GM21360 (cell line): ENCODE results near the gene UBE2K.
"Not testable (repeated sequence)": the region's sequence is repeated elsewhere in the genome, so short reads cannot be mapped to it uniquely, and the experiment has no call there.

ENCODE experiments used
- ATAC-seq: cut with Tn5 transposase; IDR thresholded peaks from one replicate; pipeline ENCODE4 v1.9.1; 2021; ENCODE audit warnings: mild to moderate bottlenecking, moderate library complexity; ENCODE audit not compliant: unreplicated experiment

Gene UBE2K

DNA sequence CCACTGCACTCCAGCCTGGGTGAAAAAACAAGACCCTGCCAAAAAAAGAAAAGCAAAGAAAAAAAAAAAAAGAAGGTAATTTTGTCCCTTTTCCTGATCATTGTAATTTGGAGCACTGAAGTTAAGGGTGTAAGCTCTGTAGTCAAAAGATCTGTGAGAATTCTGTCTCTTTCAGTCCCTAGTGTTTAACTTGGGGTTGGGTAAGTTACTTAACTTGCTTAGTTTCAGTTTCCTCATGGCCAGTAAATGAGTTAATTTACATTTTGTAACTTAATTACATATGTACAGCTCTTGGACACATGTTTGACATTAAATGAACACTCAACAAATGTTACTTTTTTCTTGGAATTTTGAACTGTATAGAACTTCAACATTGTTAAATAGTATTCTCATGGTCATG, 10.9 kb upstream of the UBE2K start:
- ATAC-seq: no peak

DNA sequence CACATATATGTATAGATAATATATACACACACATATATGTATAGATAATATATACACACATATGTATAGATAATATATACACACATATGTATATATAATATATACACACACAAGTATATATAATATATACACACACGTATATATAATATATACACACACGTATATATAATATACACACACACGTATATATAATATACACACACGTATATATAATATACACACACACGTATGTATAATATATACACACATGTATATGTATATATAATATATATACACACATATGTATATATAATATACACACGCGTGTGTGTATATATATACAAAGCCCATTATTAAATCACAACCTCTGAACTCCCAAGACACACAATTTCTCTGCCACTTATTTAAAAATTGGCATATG, 8.0 kb upstream of the UBE2K start:
- ATAC-seq: no peak

DNA sequence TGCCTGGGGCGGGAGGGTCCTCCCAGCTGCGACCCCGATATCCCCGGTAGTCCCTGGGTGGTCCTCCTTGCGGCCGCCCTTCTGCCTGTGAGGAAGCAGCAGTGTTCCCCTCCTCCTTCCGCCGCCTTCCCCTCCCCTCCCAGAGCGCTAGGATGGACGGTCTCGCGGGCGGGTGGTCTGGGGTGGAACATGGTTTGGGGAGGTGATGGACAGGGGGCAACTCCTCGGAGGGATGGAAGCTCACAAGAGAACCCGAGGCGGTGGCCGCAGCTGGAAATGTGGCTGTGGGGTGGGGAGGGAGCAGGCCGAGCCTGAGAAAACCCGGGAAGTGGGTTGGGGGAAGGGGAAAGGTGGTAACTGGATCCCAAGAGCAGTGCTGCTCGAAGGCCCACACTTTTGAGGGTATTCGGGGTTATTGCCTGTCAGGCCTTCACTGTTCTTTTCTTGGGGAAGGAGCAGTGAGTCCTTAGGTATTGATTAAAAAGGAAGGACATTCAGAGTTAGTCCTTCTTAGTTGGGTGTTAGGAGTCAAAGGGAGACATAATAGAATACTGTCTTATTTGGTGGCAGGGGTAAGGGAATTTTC, 581 bp downstream of the UBE2K start:
- peak; percentile 23 for ATAC-seq

DNA sequence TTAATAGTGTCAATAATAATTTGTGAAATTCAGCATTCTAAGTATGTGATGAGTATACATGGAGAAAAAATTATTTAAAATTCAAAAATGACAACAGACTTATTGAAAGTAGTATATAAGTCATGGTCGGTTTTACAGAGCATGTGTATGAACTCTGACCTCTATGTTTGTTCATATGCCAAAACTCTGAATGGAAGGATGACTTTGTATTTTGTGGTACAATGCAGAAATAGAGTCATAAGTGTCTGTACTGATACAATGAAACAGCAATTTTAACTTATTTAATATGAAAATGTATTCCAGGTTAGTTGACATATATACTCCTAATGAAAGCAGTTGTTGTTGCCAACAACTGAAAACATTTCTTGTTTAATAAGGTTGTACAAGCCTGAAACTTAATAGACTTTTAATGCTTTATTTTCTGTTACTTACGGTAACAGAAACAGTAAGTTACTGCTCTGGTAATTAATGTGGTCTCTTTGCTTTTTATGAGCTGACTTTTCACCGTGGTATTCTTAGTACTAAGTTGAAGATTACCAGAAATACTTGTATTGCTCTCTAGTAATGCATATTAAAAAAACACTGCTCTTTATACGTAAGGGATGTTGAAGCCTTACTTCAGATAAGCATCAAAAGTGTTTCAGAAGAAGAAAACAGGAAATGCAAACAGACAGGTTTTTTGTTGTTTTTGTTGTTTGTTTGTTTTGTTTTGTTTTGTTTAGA, 1.9 kb downstream of the UBE2K start:
- ATAC-seq: no peak

DNA sequence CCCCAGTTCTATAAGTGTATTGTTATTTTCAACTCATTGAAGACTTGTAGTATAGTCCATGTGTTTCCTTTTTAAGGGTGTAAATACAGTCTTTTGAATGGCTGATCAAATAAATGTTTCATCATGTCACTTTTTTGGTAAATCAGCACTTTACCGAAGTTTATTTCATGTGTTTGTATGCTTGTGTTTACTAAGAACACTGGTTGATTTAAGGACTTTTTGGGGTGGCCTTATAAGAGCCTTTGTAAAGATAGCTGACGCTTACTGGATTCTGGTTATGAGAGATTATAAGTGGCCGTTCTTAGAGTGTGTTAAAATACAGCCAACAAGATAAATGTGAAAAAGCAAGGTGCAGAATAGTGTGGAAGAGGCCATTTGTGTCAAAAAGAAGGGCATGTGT, 2.6 kb downstream of the UBE2K start:
- no peak for ATAC-seq

DNA sequence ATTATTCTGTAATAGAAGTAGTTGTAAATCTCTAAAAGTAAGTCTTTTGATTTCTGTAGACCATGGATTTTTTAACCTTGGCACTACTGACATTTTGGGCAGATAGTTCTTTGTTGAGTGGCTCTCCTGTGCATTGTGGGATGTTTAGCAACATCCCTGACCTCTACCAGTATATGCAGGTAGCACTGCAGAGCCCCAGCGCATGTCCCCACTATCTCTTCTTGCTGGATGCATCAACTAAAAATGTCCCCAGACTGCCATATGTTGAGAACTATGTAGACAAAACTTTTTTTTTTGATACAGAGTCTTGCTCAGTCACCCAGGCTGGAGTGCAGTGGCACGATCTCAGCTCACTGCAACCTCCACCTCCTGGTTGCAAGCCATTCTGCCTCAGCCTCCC, 4.8 kb downstream of the UBE2K start:
- ATAC-seq: no peak

DNA sequence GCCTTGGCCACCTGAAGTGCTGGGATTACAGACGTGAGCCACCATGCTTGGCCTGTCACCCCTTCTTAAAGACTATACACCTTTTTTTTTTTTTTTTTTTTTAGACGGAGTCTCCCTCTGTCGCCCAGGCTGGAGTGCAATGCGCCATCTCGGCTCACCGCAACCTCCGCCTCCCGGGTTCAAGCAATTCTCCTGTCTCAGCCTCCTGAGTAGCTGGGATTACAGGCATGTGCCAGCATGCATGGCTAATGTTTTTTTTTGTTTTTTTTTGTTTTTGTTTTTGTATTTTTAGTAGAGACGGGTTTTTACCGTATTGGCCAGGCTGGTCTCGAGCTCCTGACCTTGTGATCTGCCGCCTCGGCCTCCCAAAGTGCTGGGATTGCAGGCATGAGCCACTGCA, 6.9 kb downstream of the UBE2K start:
- ATAC-seq: not testable (repeated sequence)

DNA sequence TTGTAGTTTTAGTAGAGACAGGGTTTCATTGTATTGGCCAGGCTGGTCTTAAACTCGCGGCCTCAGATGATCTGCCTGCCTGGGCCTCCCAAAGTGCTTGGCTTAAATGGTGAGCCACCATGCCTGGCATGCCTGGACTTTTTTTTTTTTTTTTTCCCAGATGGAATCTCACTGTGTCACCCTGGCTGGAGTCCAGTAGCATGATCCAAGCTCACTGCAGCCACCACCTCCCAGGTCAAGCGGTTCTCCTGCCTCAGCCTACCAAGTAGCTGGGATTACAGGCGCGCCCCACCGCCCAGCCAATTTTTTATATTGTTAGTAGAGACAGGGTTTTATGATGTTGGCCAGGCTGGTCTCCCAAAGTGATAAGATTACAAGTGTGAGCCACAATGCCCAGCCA, 8.4 kb downstream of the UBE2K start:
- no peak for ATAC-seq

DNA sequence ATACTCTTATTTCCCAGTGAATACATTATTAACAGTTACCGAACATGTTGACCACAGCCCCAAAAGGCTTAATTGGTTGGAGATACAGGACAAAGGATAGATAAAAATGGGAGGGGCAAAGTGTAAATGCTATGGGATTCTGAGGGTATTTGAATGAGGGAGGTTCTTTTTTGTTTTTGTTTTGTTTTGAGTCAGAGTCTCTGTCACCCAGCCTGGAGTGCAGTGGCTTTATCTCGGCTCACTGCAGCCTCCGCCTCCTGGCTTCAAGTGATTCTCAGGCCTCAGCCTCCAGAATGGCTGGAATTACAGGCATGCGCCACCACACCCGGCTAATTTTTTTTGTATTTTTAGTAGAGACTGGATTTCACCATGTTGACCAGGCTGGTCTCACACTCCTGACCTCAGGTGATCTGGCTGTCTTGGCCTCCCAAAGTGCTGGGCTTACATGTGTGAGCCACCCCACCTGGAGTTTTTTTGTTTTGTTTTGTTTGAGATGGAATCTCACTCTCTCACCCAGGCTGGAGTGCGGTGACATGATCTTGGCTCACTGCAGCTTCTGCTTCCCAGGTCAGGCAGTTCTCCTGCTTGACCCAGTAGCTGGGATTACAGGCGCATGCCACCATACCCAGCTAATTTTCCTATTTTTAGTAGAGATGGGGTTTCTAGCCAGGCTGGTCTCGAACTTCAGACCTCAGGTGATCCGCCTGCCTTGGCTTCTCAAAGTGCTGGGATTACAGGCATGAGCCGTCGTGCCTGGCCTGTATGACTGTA, 9.0 kb downstream of the UBE2K start:
- peak; percentile 58 for ATAC-seq

DNA sequence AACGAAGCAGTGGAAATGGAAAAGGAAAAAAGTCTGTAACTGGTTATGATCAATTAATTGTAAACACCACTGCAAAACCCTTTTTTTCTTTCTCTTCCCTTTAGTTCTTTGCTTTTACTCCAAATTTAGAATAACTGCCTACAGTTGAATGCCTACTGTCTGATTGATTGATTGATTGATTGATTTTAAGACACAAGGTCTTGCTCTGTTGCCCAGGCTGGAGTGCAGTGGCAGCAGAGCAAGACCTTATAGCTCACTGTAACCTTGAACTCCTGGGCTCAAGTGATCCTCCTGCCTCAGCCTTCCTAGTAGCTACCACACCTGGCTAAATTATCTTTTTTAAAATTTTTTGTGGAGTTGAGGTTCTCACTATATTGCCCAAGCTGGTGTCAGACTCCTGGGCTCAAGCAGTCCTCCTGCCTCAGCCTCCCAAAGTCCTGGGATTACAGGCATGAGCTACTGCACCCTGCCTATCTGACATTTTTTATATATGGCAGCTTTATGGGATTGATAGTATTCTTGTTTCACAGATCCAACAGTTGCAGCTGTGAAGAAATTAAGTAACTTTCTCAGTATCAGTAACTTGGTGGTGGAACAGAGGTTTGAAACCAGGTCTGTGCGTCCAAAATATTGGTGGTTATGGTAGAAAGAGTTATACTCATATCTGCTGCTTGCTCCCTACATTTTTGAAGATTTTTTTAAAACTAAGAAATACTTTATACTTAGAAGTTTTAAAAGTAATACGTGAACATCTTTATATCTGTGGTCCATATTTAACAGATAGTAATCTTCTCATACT, 12.4 kb downstream of the UBE2K start:
- ATAC-seq: no peak

DNA sequence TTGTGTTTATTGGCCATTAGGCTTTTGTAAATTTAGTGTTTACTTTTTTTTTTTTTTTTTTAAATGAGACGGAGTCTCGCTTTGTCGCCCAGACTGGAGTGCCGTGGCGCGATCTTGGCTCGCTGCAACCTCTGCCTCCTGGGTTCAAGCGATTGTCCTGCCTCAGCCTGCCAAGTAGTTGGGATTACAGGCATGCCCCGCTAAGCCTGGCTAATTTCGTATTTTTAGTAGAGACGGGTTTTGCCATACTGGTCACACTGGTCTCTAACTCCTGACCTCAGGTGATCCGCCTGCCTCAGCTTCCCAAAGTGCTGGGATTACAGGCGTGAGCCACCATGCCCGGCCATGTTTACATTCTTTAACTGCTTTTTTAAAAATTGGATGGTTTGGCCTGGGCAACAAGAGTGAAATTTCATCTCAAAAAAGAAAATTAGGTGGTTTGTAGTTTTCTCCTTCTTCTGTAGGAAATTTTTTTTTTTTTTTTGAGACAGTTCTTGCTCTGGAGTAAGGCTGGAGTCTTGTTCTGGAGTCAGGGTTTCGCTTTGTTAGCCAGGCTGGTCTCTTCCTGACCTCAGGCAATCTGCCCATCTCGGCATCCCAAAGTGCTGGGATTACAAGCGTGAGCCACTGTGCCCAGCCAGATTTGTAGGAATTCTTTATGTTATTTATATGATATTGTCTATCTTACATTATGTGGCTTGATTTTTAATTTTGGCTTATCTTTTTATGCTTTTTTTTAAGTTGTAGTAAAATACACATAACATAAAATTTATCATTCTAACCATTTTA, 15.1 kb downstream of the UBE2K start:
- no peak for ATAC-seq

DNA sequence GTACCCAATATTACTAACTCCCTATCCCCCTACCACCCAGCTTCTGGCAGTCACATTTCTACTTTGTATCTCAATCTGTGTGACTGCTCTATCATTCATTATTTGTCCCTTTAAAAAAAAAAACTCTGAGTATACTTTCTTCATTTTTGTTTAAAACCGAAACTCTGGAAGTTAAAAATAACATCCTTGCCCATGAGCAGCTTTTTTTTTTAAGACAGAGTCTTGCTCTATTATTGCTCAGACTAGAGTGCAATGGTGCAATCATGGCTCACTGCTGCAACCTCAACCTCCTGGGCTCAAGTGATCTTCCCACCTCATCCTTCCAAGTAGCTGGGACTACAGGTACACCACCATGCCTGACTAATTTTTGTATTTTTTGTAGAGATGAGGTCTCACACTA, 15.8 kb downstream of the UBE2K start:
- no peak for ATAC-seq

DNA sequence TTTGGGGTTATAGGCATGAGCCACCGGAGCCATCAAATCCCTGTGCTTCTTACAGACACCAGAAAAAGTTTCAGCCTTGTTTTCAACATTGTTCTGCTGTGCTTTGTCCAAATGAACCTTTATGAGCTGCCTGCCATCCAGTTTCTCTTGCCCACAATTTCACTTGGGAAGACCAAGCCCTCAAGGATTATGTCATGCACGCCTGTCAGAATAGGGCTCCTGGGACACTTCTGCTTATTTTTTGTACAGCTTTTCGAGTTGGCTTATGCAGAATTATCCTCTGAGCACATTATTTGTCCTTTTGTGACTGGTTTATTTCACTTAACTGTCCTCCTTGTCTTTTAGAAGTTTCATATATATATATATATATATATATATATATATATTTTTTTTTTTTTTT, 16.2 kb downstream of the UBE2K start:
- no peak for ATAC-seq

DNA sequence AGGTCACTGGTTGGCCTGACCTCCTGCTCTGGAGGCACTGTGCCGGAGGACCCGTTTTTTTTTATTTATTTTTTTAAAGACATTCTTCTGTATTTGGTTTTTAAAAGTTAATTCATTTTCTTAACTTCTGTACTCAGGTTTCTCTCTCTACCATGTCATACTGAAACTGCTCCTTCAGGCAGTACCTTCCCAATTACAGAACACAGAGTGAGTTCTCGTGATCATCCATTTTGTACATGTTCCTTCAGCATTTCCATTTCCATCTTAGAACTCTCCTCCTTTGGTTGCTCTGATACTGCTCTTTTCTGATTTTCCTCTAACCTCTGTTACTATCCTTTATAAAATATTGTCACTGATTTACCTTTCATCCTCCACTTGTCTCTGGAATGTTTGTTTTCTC, 17.9 kb downstream of the UBE2K start:
- ATAC-seq: no peak

DNA sequence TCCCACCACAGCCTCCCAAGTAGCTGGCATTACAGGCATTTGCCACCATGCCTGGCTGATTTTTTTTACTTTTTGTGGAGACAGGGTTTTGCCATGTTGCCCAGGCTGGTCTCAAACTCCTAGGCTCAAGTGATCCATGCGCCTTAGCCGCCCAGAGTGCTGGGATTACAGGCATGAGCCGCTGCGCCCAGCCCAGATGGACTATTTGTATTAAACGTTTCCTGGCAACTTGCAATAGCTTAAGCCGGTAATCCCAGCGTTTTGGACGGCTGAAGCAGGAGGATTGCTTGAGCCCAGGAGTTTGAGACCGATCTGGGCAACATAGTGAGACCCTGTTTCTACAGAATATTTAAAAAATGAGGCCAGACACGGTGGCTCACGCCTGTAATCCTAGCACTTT, 18.4 kb downstream of the UBE2K start:
- no peak for ATAC-seq

DNA sequence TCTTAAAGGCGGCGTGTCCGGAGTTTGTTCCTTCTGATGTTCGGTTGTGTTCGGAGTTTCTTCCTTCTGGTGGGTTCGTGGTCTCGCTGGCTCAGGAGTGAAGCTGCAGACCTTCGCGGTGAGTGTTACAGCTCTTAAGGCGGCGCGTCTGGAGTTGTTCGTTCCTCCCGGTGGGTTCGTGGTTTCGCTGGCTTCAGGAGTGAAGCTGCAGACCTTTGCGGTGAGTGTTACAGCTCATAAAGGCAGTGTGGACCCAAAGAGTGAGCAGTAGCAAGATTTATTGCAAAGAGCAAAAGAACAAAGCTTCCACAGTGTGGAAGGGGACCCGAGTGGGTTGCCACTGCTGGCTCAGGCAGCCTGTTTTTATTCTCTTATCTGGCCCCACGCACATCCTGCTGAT, 19.8 kb downstream of the UBE2K start:
- not testable (repeated sequence) for ATAC-seq

DNA sequence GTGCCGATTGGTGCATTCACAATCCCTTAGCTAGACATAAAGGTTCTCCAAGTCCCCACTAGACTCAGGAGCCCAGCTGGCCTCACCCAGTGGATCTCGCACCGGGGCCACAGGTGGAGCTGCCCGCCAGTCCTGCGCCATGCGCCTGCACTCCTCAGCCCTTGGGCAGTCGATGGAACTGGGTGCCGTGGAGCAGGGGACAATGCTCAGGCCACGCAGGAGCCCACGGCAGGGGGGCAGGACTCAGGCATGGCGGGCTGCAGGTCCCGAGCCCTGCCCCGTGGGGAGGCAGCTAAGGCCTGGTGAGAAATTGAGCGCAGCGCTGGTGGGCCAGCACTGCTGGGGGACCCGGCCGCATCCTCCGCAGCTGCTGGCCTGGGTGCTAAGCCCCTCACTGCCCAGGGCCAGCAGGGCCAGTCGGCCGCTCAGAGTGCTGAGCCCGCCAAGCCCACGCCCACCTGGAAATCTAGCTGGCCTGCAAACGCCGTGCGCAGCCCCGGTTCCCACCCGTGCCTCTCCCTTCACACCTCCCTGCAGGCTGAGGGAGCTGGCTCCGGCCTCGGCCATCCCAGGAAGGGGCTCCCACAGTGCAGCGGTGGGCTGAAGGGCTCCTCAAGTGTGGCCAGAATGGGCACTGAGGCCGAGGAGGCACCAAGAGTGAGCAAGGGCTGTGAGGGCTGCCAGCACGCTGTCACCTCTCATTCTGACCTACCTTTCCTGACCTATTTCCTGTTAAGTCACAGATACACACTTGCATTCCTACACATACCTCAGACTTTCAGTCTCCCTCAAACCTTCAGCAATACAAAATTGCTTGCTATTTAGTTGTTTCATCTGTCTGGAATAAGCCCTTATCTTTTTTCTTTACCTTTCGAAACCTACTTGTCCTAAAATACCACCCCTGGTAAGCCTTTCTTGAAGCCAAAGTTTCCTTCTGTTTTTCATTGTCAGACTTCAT, 20.7 kb downstream of the UBE2K start:
- no peak for ATAC-seq

DNA sequence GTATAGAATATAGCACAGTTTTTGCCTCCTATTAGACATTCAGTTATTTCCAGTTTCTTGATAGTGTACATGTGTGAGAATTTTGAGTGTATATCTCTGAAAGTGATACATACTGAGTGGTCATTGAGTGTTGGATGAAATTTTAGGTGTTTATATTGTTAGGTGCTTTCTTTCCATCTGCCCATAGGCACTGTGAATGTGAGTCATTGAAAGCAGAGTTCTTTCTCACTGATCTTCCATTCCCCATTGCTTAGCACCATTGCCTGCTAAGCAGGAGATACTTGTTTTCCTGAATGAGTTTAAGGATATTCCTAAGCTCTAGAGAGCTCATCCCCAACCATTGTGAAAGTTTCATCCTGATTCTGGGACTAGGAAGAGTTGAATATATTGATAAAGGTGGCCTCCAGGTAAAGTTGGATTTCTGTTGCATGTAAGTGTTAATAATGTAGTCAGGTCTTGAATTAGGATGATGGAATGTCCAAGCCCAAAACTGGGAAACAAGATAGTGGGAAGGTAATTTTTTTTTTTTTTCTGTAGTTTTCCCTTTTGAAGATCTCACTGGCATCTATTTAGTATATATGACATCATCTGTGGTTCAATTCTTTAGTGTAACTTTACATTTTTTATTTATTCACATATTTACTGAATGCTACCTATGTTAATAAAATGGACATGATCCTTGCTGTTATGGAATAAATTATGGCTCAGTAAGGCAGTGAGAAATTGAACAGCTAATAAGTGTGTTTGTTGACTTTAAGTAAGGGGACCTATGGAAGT, 22.1 kb downstream of the UBE2K start:
- no peak for ATAC-seq

DNA sequence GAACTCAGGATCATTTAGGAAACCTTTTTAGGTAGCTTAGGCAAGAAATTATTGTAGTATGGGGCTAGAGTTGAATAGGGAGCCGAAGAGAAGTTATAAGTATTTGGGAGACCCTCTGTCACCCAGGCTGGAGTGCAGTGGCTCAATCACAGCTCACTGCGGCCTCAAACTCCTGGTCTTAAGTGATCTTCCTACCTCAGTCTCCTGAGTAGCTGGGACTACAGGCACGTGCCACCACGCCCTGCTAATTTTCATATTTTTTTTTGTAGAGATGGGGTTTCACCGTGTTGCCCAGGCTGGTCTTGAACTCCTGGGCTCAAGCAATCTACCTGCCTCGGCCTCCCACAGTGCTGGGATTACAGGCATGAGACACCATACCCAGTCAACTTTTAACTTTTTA, 23.3 kb downstream of the UBE2K start:
- not testable (repeated sequence) for ATAC-seq
